GM12873 (cell line): ENCODE results near the gene ADD3.

ENCODE experiments used
- CTCF ChIP-seq: IDR thresholded peaks from 2 replicates; pipeline ENCODE4 v1.5.1; 2012; ENCODE audit warnings: low read depth, mild to moderate bottlenecking, moderate library complexity, low read length, control low read depth; ENCODE audit not compliant: insufficient read depth; ENCODE audit errors: missing control alignments

The ADD3 gene

GRCh38 chr10:110168601-110169481, 161.1 kb downstream of the ADD3 start:
- no peak for TF ChIP-seq CTCF

- no peak for TF ChIP-seq CTCF
Measured at GRCh38 chr10:110169586-110169985, 161.8 kb downstream of the ADD3 start.

- TF ChIP-seq CTCF = no peak
Measured at GRCh38 chr10:110170142-110170971, 162.6 kb downstream of the ADD3 start.

GRCh38 chr10:110171032-110171431, 163.2 kb downstream of the ADD3 start:
- TF ChIP-seq CTCF = no peak

- no peak for TF ChIP-seq CTCF
Measured at GRCh38 chr10:110172155-110172554, 164.4 kb downstream of the ADD3 start.

GRCh38 chr10:110174201-110174600, 166.4 kb downstream of the ADD3 start:
- TF ChIP-seq CTCF = no peak

GRCh38 chr10:110174816-110175215, 167.0 kb downstream of the ADD3 start:
- no peak for TF ChIP-seq CTCF
